Panc1 (cell line): ENCODE data around the gene SPATA20. TPM values are rescaled to one million over a fixed set of nuclear protein-coding genes. Genes with fewer than 3 reads are reported as not detected.

ENCODE experiments used
- ATAC-seq: fragments of 200-7000 bp; cut with Tn5 transposase; 2 replicates; pipeline ENCODE4 v1.9.1; 2020; ENCODE audit warnings: mild to moderate bottlenecking, moderate library complexity
- BruUV-seq: library from RNA; stranded (reverse); fragments of 400-500 nt; replicated peaks from 2 replicates; lab custom pipeline; 2021; lab: Mats Ljungman, UMichigan
- CTCF ChIA-PET: fragments of 300-600 bp; sonication (Branson Sonifier 250); formaldehyde crosslinking; loops from one replicate; lab custom pipeline; 2022; ENCODE audit warnings: antibody characterized with exemption; lab: Charles Lee
- POLR2A ChIA-PET: fragments of 300-600 bp; sonication (Branson Sonifier 250); formaldehyde crosslinking; loops from one replicate; lab custom pipeline; 2022; ENCODE audit warnings: antibody characterized with exemption; lab: Charles Lee
- DNase-seq: peaks from one replicate; pipeline ENCODE4 v3.0.0-alpha.2; 2010; ENCODE audit warnings: low read depth, low spot score
- H3K27ac ChIP-seq: 2 replicates; pipeline ENCODE4 v1.5.1; 2011; ENCODE audit warnings: mild to moderate bottlenecking, low read length, inconsistent platforms
- H3K27me3 ChIP-seq: fragments of 200-500 bp; sonication (Bioruptor generic); 2 replicates; pipeline ENCODE4 v1.6.0; 2014; ENCODE audit warnings: low read length, inconsistent platforms; ENCODE audit not compliant: control insufficient read depth, insufficient read depth
- H3K36me3 ChIP-seq: fragments of 200-500 bp; sonication (Bioruptor generic); 2 replicates; pipeline ENCODE4 v1.5.1; 2014; ENCODE audit warnings: inconsistent platforms, mild to moderate bottlenecking, low read length, moderate library complexity; ENCODE audit not compliant: control insufficient read depth, insufficient read depth
- H3K4me1 ChIP-seq: 2 replicates; pipeline ENCODE4 v1.5.1; 2011; ENCODE audit warnings: inconsistent platforms, mild to moderate bottlenecking, low read length, moderate library complexity; ENCODE audit not compliant: control insufficient read depth, insufficient read depth
- H3K4me3 ChIP-seq, 2 experiments: 2 replicates each; pipeline ENCODE4 v1.5.1; 2011 to 2012; ENCODE audit warnings: low read depth in 2 of 2, low read length in 2 of 2, mild to moderate bottlenecking in 2 of 2, inconsistent platforms in 1 of 2, moderate library complexity in 1 of 2
- H3K9me3 ChIP-seq: fragments of 200-500 bp; sonication (Bioruptor generic); 2 replicates; pipeline ENCODE4 v1.5.1; 2014; ENCODE audit warnings: low read depth, mild to moderate bottlenecking, inconsistent platforms, low read length, moderate library complexity; ENCODE audit not compliant: control insufficient read depth, insufficient read depth
- POLR2AphosphoS5 ChIP-seq: IDR thresholded peaks from 2 replicates; pipeline ENCODE4 v1.6.1; 2012; ENCODE audit warnings: mild to moderate bottlenecking, low read depth, low read length, moderate library complexity
- SIN3A ChIP-seq: IDR thresholded peaks from 2 replicates; pipeline ENCODE4 v1.6.1; 2012; ENCODE audit warnings: low read depth, mild to moderate bottlenecking, low read length, moderate library complexity, borderline replicate concordance; ENCODE audit not compliant: insufficient read depth
- TCF7L2 ChIP-seq: IDR thresholded peaks from 2 replicates; pipeline ENCODE4 v1.6.1; 2011; ENCODE audit warnings: mild to moderate bottlenecking, low read depth, low read length, inconsistent platforms
- in situ Hi-C: cut with HindIII; loops from 2 replicates; pipeline ENCODE4 v1.10.0; 2016; ENCODE audit warnings: low sequenced_read_pairs, low pct_unique_long_range_greater_than_20kb
- intact Hi-C: fragments of 100-400 bp; cut with micrococcal nuclease; formaldehyde crosslinking; loops from one replicate; pipeline ENCODE4 v1.10.0; 2022; ENCODE audit not compliant: unreplicated experiment
- total RNA-seq: library from RNA; stranded (reverse); gene quantifications from one replicate; pipeline ENCODE4 v1.2.1, GENCODE V29; 2021; ENCODE audit not compliant: unreplicated experiment
- TF ChIP-seq, protein P1 (sequence below): fragments of 450-650 bp; IDR thresholded peaks from 2 replicates; pipeline ENCODE4 v1.5.1; 2017; ENCODE audit warnings: mild to moderate bottlenecking
- TF ChIP-seq, protein P2 (sequence below), 2 experiments: IDR thresholded peaks; 2 replicates each; pipeline ENCODE4 v1.6.1; 2011 to 2012; ENCODE audit warnings: low read depth in 2 of 2, control low read depth in 1 of 2, low read length in 1 of 2, mild to moderate bottlenecking in 1 of 2, moderate library complexity in 1 of 2; ENCODE audit not compliant: insufficient read depth in 1 of 2

SPATA20 gene
- total RNA-seq, 1 experiment from 2014 or later = 82.2 TPM

DNA sequence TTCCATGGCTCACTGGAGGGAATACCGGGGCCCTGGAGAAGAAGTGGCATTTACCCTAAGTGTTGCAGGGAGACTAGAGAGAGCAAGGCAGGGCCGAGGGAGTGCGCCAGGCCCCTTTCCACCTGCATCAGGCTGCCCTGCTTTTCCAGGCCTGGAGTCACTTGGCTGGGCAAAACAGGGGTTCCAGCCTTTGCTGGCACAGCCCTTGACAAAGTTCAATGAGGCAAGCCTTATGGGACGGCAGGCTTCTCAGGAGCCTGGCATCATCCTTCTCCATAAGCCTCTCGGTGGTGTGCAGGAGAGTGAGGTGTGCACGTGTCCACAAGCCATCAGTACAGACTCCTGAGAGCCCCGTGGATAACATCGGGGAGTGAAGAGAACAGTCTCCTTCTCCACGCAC lies 40.6 kb downstream of the SPATA20 start:
- ChIA-PET POLR2A (interaction anchor here (0.6 kb wide), 1 partner anchor 27 kb away, joined by 3 read pairs; the partner anchor contains the start of gene CACNA1G), CTCF (no interaction called here)
- in situ Hi-C loops = no loop called here
- no peaks in the 10 kb centered on the region for H3K27me3 ChIP-seq
- H3K4me1 ChIP-seq = peaks cover 12% of the 10 kb centered on the region; the same call in 1 of the 2 replicates
- BruUV-seq = no TSS peak
- DNase-seq = no peak
- no peaks in the 10 kb centered on the region for H3K36me3 ChIP-seq
- H3K9me3 ChIP-seq = no peaks in the 10 kb centered on the region
- no peak overlapping the region for H3K4me3 ChIP-seq
- H3K27ac ChIP-seq = no peak overlapping the region
- intact Hi-C loops = no loop called here
- TF ChIP-seq POLR2AphosphoS5 (no peak), SIN3A (no peak), TCF7L2 (no peak)
- TF ChIP-seq, protein P1, sequence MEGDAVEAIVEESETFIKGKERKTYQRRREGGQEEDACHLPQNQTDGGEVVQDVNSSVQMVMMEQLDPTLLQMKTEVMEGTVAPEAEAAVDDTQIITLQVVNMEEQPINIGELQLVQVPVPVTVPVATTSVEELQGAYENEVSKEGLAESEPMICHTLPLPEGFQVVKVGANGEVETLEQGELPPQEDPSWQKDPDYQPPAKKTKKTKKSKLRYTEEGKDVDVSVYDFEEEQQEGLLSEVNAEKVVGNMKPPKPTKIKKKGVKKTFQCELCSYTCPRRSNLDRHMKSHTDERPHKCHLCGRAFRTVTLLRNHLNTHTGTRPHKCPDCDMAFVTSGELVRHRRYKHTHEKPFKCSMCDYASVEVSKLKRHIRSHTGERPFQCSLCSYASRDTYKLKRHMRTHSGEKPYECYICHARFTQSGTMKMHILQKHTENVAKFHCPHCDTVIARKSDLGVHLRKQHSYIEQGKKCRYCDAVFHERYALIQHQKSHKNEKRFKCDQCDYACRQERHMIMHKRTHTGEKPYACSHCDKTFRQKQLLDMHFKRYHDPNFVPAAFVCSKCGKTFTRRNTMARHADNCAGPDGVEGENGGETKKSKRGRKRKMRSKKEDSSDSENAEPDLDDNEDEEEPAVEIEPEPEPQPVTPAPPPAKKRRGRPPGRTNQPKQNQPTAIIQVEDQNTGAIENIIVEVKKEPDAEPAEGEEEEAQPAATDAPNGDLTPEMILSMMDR = no peak
- TF ChIP-seq, protein P2, sequence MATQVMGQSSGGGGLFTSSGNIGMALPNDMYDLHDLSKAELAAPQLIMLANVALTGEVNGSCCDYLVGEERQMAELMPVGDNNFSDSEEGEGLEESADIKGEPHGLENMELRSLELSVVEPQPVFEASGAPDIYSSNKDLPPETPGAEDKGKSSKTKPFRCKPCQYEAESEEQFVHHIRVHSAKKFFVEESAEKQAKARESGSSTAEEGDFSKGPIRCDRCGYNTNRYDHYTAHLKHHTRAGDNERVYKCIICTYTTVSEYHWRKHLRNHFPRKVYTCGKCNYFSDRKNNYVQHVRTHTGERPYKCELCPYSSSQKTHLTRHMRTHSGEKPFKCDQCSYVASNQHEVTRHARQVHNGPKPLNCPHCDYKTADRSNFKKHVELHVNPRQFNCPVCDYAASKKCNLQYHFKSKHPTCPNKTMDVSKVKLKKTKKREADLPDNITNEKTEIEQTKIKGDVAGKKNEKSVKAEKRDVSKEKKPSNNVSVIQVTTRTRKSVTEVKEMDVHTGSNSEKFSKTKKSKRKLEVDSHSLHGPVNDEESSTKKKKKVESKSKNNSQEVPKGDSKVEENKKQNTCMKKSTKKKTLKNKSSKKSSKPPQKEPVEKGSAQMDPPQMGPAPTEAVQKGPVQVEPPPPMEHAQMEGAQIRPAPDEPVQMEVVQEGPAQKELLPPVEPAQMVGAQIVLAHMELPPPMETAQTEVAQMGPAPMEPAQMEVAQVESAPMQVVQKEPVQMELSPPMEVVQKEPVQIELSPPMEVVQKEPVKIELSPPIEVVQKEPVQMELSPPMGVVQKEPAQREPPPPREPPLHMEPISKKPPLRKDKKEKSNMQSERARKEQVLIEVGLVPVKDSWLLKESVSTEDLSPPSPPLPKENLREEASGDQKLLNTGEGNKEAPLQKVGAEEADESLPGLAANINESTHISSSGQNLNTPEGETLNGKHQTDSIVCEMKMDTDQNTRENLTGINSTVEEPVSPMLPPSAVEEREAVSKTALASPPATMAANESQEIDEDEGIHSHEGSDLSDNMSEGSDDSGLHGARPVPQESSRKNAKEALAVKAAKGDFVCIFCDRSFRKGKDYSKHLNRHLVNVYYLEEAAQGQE (IDR thresholded peaks at IDR 0.05; ENCODE audit: insufficient read depth in 1 of 2, low read depth in 2 of 2, low read length in 1 of 2) = no peak
- no peak for ATAC-seq

- ChIA-PET POLR2A (interaction anchor here (0.6 kb wide), 1 partner anchor 28 kb away, joined by 3 read pairs; the partner anchor contains the start of gene CACNA1G), CTCF (no interaction called here)
- Histone ChIP-seq H3K9me3 (no peaks in the 10 kb centered on the region), H3K27me3 (no peaks in the 10 kb centered on the region), H3K4me3 (no peak overlapping the region), H3K27ac (no peak overlapping the region), H3K36me3 (no peaks in the 10 kb centered on the region), H3K4me1 (peaks cover 12% of the 10 kb centered on the region; the same call in 1 of the 2 replicates)
- in situ Hi-C loops (no loop called here), intact Hi-C loops (no loop called here)
- TF ChIP-seq SIN3A (no peak), POLR2AphosphoS5 (no peak), TCF7L2 (no peak)
- TF ChIP-seq, protein P2 (IDR thresholded peaks at IDR 0.05; ENCODE audit: insufficient read depth in 1 of 2, low read depth in 2 of 2, low read length in 1 of 2) = no peak
- TF ChIP-seq, protein P1 = no peak
- ATAC-seq (no peak), DNase-seq (no peak)
- no TSS peak for BruUV-seq
Observed at GRCh38 chr17:50588391-50589049, 41.5 kb downstream of the SPATA20 start.
